ENCODE results near the gene PSMB3.

- TF ChIP-seq POLR2A (IDR thresholded peaks at IDR 0.05), result peak in 2 of 4 donors; percentile 31 to 43
- TF ChIP-seq, protein P1, sequence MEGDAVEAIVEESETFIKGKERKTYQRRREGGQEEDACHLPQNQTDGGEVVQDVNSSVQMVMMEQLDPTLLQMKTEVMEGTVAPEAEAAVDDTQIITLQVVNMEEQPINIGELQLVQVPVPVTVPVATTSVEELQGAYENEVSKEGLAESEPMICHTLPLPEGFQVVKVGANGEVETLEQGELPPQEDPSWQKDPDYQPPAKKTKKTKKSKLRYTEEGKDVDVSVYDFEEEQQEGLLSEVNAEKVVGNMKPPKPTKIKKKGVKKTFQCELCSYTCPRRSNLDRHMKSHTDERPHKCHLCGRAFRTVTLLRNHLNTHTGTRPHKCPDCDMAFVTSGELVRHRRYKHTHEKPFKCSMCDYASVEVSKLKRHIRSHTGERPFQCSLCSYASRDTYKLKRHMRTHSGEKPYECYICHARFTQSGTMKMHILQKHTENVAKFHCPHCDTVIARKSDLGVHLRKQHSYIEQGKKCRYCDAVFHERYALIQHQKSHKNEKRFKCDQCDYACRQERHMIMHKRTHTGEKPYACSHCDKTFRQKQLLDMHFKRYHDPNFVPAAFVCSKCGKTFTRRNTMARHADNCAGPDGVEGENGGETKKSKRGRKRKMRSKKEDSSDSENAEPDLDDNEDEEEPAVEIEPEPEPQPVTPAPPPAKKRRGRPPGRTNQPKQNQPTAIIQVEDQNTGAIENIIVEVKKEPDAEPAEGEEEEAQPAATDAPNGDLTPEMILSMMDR (IDR thresholded peaks at IDR 0.05), result no peak
These were observed 4.2 kb upstream of the PSMB3 start, which contains the start of gene PCGF2 for GRCh38 chr17:38748149-38748891.

Data from esophagus squamous epithelium (tissue), 4 donors.